DOHH2 (cell line): Measurements from ENCODE around the gene NLK.
A peak's percentile ranks its signal among the peaks of the same experiment; 100 is the strongest.
"Not testable (repeated sequence)": the region's sequence is repeated elsewhere in the genome, so short reads cannot be mapped to it uniquely, and the experiment has no call there.

Source experiments
- H3F3A ChIP-seq: fragments of 200-600 bp; sonication (generic), shearing (Covaris generic); 2 replicates; pipeline ENCODE4 v1.6.0; 2016; ENCODE audit warnings: antibody characterized with exemption, mild to moderate bottlenecking; ENCODE audit not compliant: control insufficient read depth, insufficient read depth
- H3K27ac ChIP-seq: fragments of 200-600 bp; sonication (generic); 2 replicates; pipeline ENCODE4 v1.5.1; 2014; ENCODE audit warnings: low read depth, mild to moderate bottlenecking, low read length, moderate library complexity
- H3K27me3 ChIP-seq: fragments of 200-600 bp; sonication (generic); 2 replicates; pipeline ENCODE4 v1.6.1; 2014; ENCODE audit warnings: mild to moderate bottlenecking, low read length, mixed read lengths; ENCODE audit not compliant: control insufficient read depth
- H3K36me3 ChIP-seq: fragments of 200-600 bp; sonication (generic); 2 replicates; pipeline ENCODE4 v1.6.1; 2014; ENCODE audit warnings: mild to moderate bottlenecking, low read length, moderate library complexity, mixed read lengths; ENCODE audit not compliant: control insufficient read depth
- H3K4me1 ChIP-seq: fragments of 200-600 bp; sonication (generic); 2 replicates; pipeline ENCODE4 v1.6.1; 2014; ENCODE audit warnings: mild to moderate bottlenecking, low read length, mixed read lengths; ENCODE audit not compliant: control insufficient read depth
- H3K4me2 ChIP-seq: fragments of 200-600 bp; sonication (generic); 2 replicates; pipeline ENCODE4 v1.6.0; 2014; ENCODE audit warnings: mild to moderate bottlenecking, low read length, moderate library complexity
- H3K4me3 ChIP-seq: fragments of 200-600 bp; sonication (generic); 2 replicates; pipeline ENCODE4 v1.5.1; 2014; ENCODE audit warnings: mild to moderate bottlenecking, low read length, mixed read lengths
- H3K79me2 ChIP-seq: fragments of 200-600 bp; sonication (generic); 2 replicates; pipeline ENCODE4 v1.6.1; 2014; ENCODE audit warnings: mild to moderate bottlenecking, low read length, mixed read lengths; ENCODE audit not compliant: control insufficient read depth
- H3K9me2 ChIP-seq: fragments of 200-600 bp; sonication (generic); replicated peaks from 2 replicates; pipeline ENCODE4 v1.6.1; 2014; ENCODE audit warnings: mild to moderate bottlenecking, low read length, mixed read lengths; ENCODE audit not compliant: control insufficient read depth
- H3K9me3 ChIP-seq: fragments of 200-600 bp; sonication (generic); 2 replicates; pipeline ENCODE4 v1.6.1; 2014; ENCODE audit warnings: antibody characterized with exemption, low read length, mixed read lengths; ENCODE audit not compliant: control insufficient read depth, insufficient read depth
- H4K20me1 ChIP-seq: fragments of 200-600 bp; sonication (generic); 2 replicates; pipeline ENCODE4 v1.6.0; 2014; ENCODE audit warnings: low read depth, mild to moderate bottlenecking, antibody characterized with exemption, low read length, moderate library complexity; ENCODE audit not compliant: control insufficient read depth, insufficient read depth
- CTCF ChIP-seq: fragments of 200-600 bp; sonication (generic); IDR thresholded peaks from one replicate; pipeline ENCODE4 v1.5.1; 2014; ENCODE audit warnings: antibody characterized with exemption, mild to moderate bottlenecking, low read depth, low read length; ENCODE audit not compliant: poor library complexity, severe bottlenecking
- EZH2phosphoT487 ChIP-seq: fragments of 200-600 bp; sonication (generic); IDR thresholded peaks from 2 replicates; pipeline ENCODE4 v1.6.1; 2017; ENCODE audit warnings: borderline replicate concordance, mild to moderate bottlenecking, antibody characterized with exemption, low read length, moderate library complexity, mixed read lengths

Gene NLK

GRCh38 chr17:28096756-28097155 lies 54.3 kb downstream of the NLK start:
- H3K27ac ChIP-seq: peak overlapping the region; percentile 4; the same call in 1 of the 2 replicates
- H3K27me3 ChIP-seq: no peaks in the 10 kb centered on the region
- no peaks in the 10 kb centered on the region for H3K9me2 ChIP-seq
- peaks cover 77% of the 10 kb centered on the region for H3K4me1 ChIP-seq
- H3K79me2 ChIP-seq: peaks cover 82% of the 10 kb centered on the region
- H3F3A ChIP-seq: no peaks in the 10 kb centered on the region; the same call in 1 of the 2 replicates
- TF ChIP-seq CTCF (no peak), EZH2phosphoT487 (no peak)
- peaks cover 14% of the 10 kb centered on the region for H3K36me3 ChIP-seq
- no peaks in the 10 kb centered on the region for H3K9me3 ChIP-seq
- H3K4me2 ChIP-seq: peak overlapping the region; percentile 34
- no peak overlapping the region for H3K4me3 ChIP-seq
- H4K20me1 ChIP-seq: no peaks in the 10 kb centered on the region

GRCh38 chr17:28097254-28097653 lies 54.8 kb downstream of the NLK start:
- Histone ChIP-seq H3K4me3 (peak overlapping the region; percentile 48; the same call in 1 of the 2 replicates), H3K27ac (peak overlapping the region; percentile 36; the same call in 1 of the 2 replicates), H4K20me1 (no peaks in the 10 kb centered on the region), H3K36me3 (peaks cover 14% of the 10 kb centered on the region), H3K4me1 (peaks cover 72% of the 10 kb centered on the region), H3K4me2 (peak overlapping the region; percentile 68), H3K9me3 (no peaks in the 10 kb centered on the region), H3F3A (no peaks in the 10 kb centered on the region; the same call in 1 of the 2 replicates), H3K79me2 (peaks cover 77% of the 10 kb centered on the region), H3K9me2 (no peaks in the 10 kb centered on the region), H3K27me3 (no peaks in the 10 kb centered on the region)
- no peak for TF ChIP-seq EZH2phosphoT487
- TF ChIP-seq CTCF: no peak

GRCh38 chr17:28097901-28098300 lies 55.4 kb downstream of the NLK start:
- Histone ChIP-seq H3K79me2 (peaks cover 73% of the 10 kb centered on the region), H3K27me3 (no peaks in the 10 kb centered on the region), H3K9me3 (no peaks in the 10 kb centered on the region), H3K27ac (peak overlapping the region; percentile 36), H4K20me1 (no peaks in the 10 kb centered on the region), H3K36me3 (peaks cover 14% of the 10 kb centered on the region), H3K4me3 (peak overlapping the region; percentile 48), H3K4me2 (peak overlapping the region; percentile 68), H3K9me2 (no peaks in the 10 kb centered on the region), H3K4me1 (peaks cover 70% of the 10 kb centered on the region), H3F3A (no peaks in the 10 kb centered on the region; the same call in 1 of the 2 replicates)
- no peak for TF ChIP-seq CTCF
- TF ChIP-seq EZH2phosphoT487: no peak

GRCh38 chr17:28098591-28098990 lies 56.1 kb downstream of the NLK start:
- H3K79me2 ChIP-seq: peaks cover 68% of the 10 kb centered on the region
- H4K20me1 ChIP-seq, H3F3A ChIP-seq, H3K4me3 ChIP-seq, H3K27ac ChIP-seq, H3K27me3 ChIP-seq, H3K9me2 ChIP-seq, H3K9me3 ChIP-seq: not testable (repeated sequence)
- H3K4me1 ChIP-seq: peaks cover 65% of the 10 kb centered on the region
- peak overlapping the region; percentile 68; the same call in 1 of the 2 replicates for H3K4me2 ChIP-seq
- H3K36me3 ChIP-seq: peaks cover 14% of the 10 kb centered on the region
